H1 (cell line): ENCODE data around the gene ZNF598. TPM values are rescaled to one million over a fixed set of nuclear protein-coding genes. Genes with fewer than 3 reads are reported as not detected.

Experiments
- CTCF ChIA-PET: fragments of 300-600 bp; sonication (Branson Sonifier 250); formaldehyde crosslinking; loops from one replicate; lab custom pipeline; 2021; ENCODE audit not compliant: partially characterized antibody; lab: Charles Lee
- POLR2A ChIA-PET: fragments of 300-600 bp; sonication (Branson Sonifier 250); formaldehyde crosslinking; loops from one replicate; lab custom pipeline; 2021; ENCODE audit warnings: inconsistent platforms; ENCODE audit not compliant: partially characterized antibody; lab: Charles Lee
- DNase-seq, 2 experiments: peaks; one replicate each; pipeline versions ENCODE4 v3.0.0 to v3.0.0-alpha.2; 2010 to 2022; ENCODE audit warnings: low spot score in 2 of 2, low read depth in 1 of 2, mixed read lengths in 1 of 2
- FAIRE-seq: peaks from 2 replicates; lab custom pipeline; 2011; peaks lifted over from hg19 to GRCh38; lab: Jason Lieb, UNC
- H2AFZ ChIP-seq: 2 replicates; pipeline ENCODE4 v1.8.1; 2012; ENCODE audit warnings: low read length, inconsistent platforms
- H2AK5ac ChIP-seq: 2 replicates; pipeline ENCODE4 v1.6.1; 2013; ENCODE audit warnings: low read depth, low read length
- H2BK120ac ChIP-seq: replicated peaks from 2 replicates; pipeline ENCODE3; 2013; ENCODE audit warnings: low read depth, low read length, inconsistent platforms
- H2BK12ac ChIP-seq: 2 replicates; pipeline ENCODE4 v1.6.1; 2013; ENCODE audit warnings: low read depth, low read length
- H2BK15ac ChIP-seq: 2 replicates; pipeline ENCODE4 v1.6.1; 2013; ENCODE audit warnings: low read length
- H2BK20ac ChIP-seq: 2 replicates; pipeline ENCODE4 v1.6.1; 2013; ENCODE audit warnings: low read length
- H2BK5ac ChIP-seq: 2 replicates; pipeline ENCODE4 v1.6.1; 2013; ENCODE audit warnings: low read depth, low read length
- H3K14ac ChIP-seq: 2 replicates; pipeline ENCODE4 v1.6.1; 2013; ENCODE audit warnings: inconsistent platforms; ENCODE audit not compliant: insufficient read length
- H3K18ac ChIP-seq: 2 replicates; pipeline ENCODE4 v1.6.1; 2013; ENCODE audit warnings: low read length; ENCODE audit errors: extremely low read depth
- H3K23ac ChIP-seq: 2 replicates; pipeline ENCODE4 v1.6.1; 2013; ENCODE audit warnings: inconsistent platforms; ENCODE audit not compliant: insufficient read length
- H3K23me2 ChIP-seq: 2 replicates; pipeline ENCODE4 v1.6.1; 2013; ENCODE audit warnings: low read depth, low read length
- H3K27ac ChIP-seq: 2 replicates; pipeline ENCODE4 v1.6.1; 2011; ENCODE audit warnings: low read depth, low read length, inconsistent platforms
- H3K27me3 ChIP-seq, 4 experiments: replicated peaks in 1 of 4; 1 replicate in 1 of 4; 2 replicates in 3 of 4; pipeline versions ENCODE4 v1.6.1 to v1.8.1; 2011 to 2013; ENCODE audit warnings: low read length in 3 of 4, mild to moderate bottlenecking in 3 of 4, inconsistent platforms in 2 of 4, mixed read lengths in 2 of 4, moderate library complexity in 1 of 4; ENCODE audit not compliant: control insufficient read depth in 3 of 4, insufficient read depth in 3 of 4; ENCODE audit errors: extremely low read depth in 1 of 4
- H3K36me3 ChIP-seq, 4 experiments: 2 replicates each; pipeline versions ENCODE4 v1.6.1 to v1.8.1; 2011 to 2013; ENCODE audit warnings: mild to moderate bottlenecking in 4 of 4, low read length in 3 of 4, moderate library complexity in 2 of 4, control low read depth in 1 of 4, inconsistent platforms in 1 of 4; ENCODE audit not compliant: insufficient read depth in 4 of 4, control insufficient read depth in 2 of 4
- H3K4ac ChIP-seq: replicated peaks from 2 replicates; pipeline ENCODE3; 2013; ENCODE audit warnings: low read length, low read depth, mixed read lengths, inconsistent platforms; ENCODE audit not compliant: insufficient read length
- H3K4me1 ChIP-seq, 4 experiments: replicated peaks in 1 of 4; 1 replicate in 1 of 4; 2 replicates in 3 of 4; pipeline versions ENCODE4 v1.6.1 to v1.8.1; 2011 to 2013; ENCODE audit warnings: low read length in 3 of 4, inconsistent platforms in 2 of 4, mixed read lengths in 1 of 4; ENCODE audit not compliant: insufficient read depth in 4 of 4, control insufficient read depth in 3 of 4
- H3K4me2 ChIP-seq, 2 experiments: 2 replicates each; pipeline versions ENCODE4 v1.6.1 to v1.8.1; 2011 to 2013; ENCODE audit warnings: low read depth in 2 of 2, low read length in 2 of 2, control low read depth in 1 of 2, inconsistent platforms in 1 of 2, mild to moderate bottlenecking in 1 of 2; ENCODE audit not compliant: insufficient read depth in 1 of 2
- H3K4me3 ChIP-seq, 4 experiments: fragments of 200-600, 300-600 bp in 1 of 4; sonication (generic), shearing (Covaris generic), sonication (Bioruptor Twin) in 1 of 4; 2 replicates each; pipeline versions ENCODE4 v1.5.1 to v1.8.1; 2011 to 2016; ENCODE audit warnings: low read length in 4 of 4, low read depth in 3 of 4, control low read depth in 2 of 4, inconsistent platforms in 2 of 4, mild to moderate bottlenecking in 2 of 4, mixed read lengths in 1 of 4, moderate library complexity in 1 of 4; ENCODE audit not compliant: insufficient read depth in 2 of 4; ENCODE audit errors: extremely low read depth in 1 of 4
- H3K56ac ChIP-seq: replicated peaks from 2 replicates; pipeline ENCODE3; 2013; ENCODE audit warnings: low read depth, mild to moderate bottlenecking, mixed read lengths, low read length, inconsistent platforms; ENCODE audit not compliant: insufficient read length
- H3K79me1 ChIP-seq: 2 replicates; pipeline ENCODE4 v1.6.1; 2013; ENCODE audit warnings: low read depth, low read length, control low read depth
- H3K79me2 ChIP-seq, 2 experiments: 2 replicates each; pipeline versions ENCODE4 v1.6.1 to v1.8.1; 2012 to 2013; ENCODE audit warnings: low read length in 2 of 2, mild to moderate bottlenecking in 2 of 2, inconsistent platforms in 1 of 2; ENCODE audit not compliant: insufficient read depth in 2 of 2, control insufficient read depth in 1 of 2
- H3K9ac ChIP-seq, 4 experiments: replicated peaks in 1 of 4; 1 replicate in 1 of 4; 2 replicates in 3 of 4; pipeline versions ENCODE4 v1.6.1 to v1.8.1; 2011 to 2013; ENCODE audit warnings: low read depth in 3 of 4, low read length in 3 of 4, control low read depth in 2 of 4, mild to moderate bottlenecking in 2 of 4, moderate library complexity in 2 of 4, inconsistent platforms in 1 of 4; ENCODE audit errors: extremely low read depth in 1 of 4
- H3K9me3 ChIP-seq, 2 experiments: 2 replicates each; pipeline versions ENCODE4 v1.6.1 to v1.8.1; 2012 to 2013; ENCODE audit warnings: mild to moderate bottlenecking in 2 of 2, moderate library complexity in 2 of 2, control low read depth in 1 of 2, inconsistent platforms in 1 of 2, low read depth in 1 of 2, low read length in 1 of 2, mixed read lengths in 1 of 2; ENCODE audit not compliant: insufficient read depth in 2 of 2
- H4K20me1 ChIP-seq, 2 experiments: replicated peaks in 1 of 2; 2 replicates each; pipeline versions ENCODE3 to v1.8.1; 2011 to 2013; ENCODE audit warnings: inconsistent platforms in 2 of 2, low read length in 2 of 2, mild to moderate bottlenecking in 1 of 2; ENCODE audit not compliant: insufficient read depth in 2 of 2, control insufficient read depth in 1 of 2
- H4K5ac ChIP-seq: 2 replicates; pipeline ENCODE4 v1.6.1; 2013; ENCODE audit warnings: low read length, low read depth, mixed read lengths, inconsistent platforms; ENCODE audit not compliant: insufficient read length
- H4K8ac ChIP-seq: 2 replicates; pipeline ENCODE4 v1.8.0; 2013; ENCODE audit warnings: mild to moderate bottlenecking, moderate library complexity, low read length, inconsistent platforms; ENCODE audit not compliant: insufficient read depth; ENCODE audit errors: extremely low read depth
- H4K91ac ChIP-seq: replicated peaks from 2 replicates; pipeline ENCODE3; 2013; ENCODE audit warnings: low read length, mixed read lengths, inconsistent platforms; ENCODE audit not compliant: insufficient read length
- CBX5 ChIP-seq: fragments of 300-800, 300-1000 bp; sonication (generic); IDR thresholded peaks from 2 replicates; pipeline ENCODE4 v1.7.1; 2016; ENCODE audit warnings: antibody characterized with exemption, low read length, low read depth
- CTCF ChIP-seq, 3 experiments: IDR thresholded peaks; 1 replicate in 2 of 3; 2 replicates in 1 of 3; pipeline versions ENCODE4 v1.5.1 to v1.6.1; 2011; ENCODE audit warnings: low read length in 3 of 3, mild to moderate bottlenecking in 3 of 3, inconsistent platforms in 2 of 3, low read depth in 1 of 3, moderate library complexity in 1 of 3; ENCODE audit not compliant: insufficient read depth in 1 of 3; ENCODE audit errors: control extremely low read depth in 1 of 3
- EP300 ChIP-seq, 2 experiments: IDR thresholded peaks; 1 replicate in 1 of 2; 2 replicates in 1 of 2; pipeline ENCODE4 v1.6.1; 2011 to 2012; ENCODE audit warnings: low read depth in 2 of 2, low read length in 2 of 2, mild to moderate bottlenecking in 2 of 2, borderline replicate concordance in 1 of 2, inconsistent platforms in 1 of 2, moderate library complexity in 1 of 2
- KDM4A ChIP-seq: IDR thresholded peaks from one replicate; pipeline ENCODE4 v1.7.1; 2012; ENCODE audit warnings: low read depth, mild to moderate bottlenecking, moderate library complexity, low read length, inconsistent platforms; ENCODE audit not compliant: severe bottlenecking
- POLR2A ChIP-seq, 2 experiments: IDR thresholded peaks; 1 replicate in 1 of 2; 2 replicates in 1 of 2; pipeline ENCODE4 v1.6.1; 2011; ENCODE audit warnings: low read depth in 2 of 2, low read length in 2 of 2, mild to moderate bottlenecking in 2 of 2; ENCODE audit errors: control extremely low read depth in 1 of 2
- RFX5 ChIP-seq: IDR thresholded peaks from 2 replicates; pipeline ENCODE4 v1.6.1; 2011; ENCODE audit warnings: low read depth, low read length, improper control_type of control experiment, borderline replicate concordance
- RXRA ChIP-seq: IDR thresholded peaks from 2 replicates; pipeline ENCODE4 v1.6.1; 2011; ENCODE audit warnings: low read depth, mild to moderate bottlenecking, low read length, moderate library complexity; ENCODE audit not compliant: insufficient read depth
- TCF12 ChIP-seq: IDR thresholded peaks from 2 replicates; pipeline ENCODE4 v1.6.1; 2011; ENCODE audit warnings: low read depth, mild to moderate bottlenecking, low read length
- WGBS, 2 experiments: shearing (Covaris generic) in 1 of 2; methylation state at CpG; one replicate each; pipeline versions ENCODE4 v1.1.6 to v1.1.7; 2013 to 2015; ENCODE audit warnings: low lambda C conversion rate in 2 of 2, mixed read lengths in 2 of 2, inconsistent platforms in 1 of 2, low coverage in 1 of 2, missing lambda C conversion rate in 1 of 2; ENCODE audit not compliant: insufficient replicate concordance in 2 of 2, insufficient coverage in 1 of 2, insufficient read length in 1 of 2; ENCODE audit errors: extremely low coverage in 1 of 2, missing lambda C conversion rate in 1 of 2; 5-methylcytosine and 5-hydroxymethylcytosine counted together
- polyA plus RNA-seq, 7 experiments: library from polyadenylated mRNA; depleted of rRNA in 3 of 7; stranded (reverse) in 5 of 7; unstranded in 2 of 7; fragments of >200 nt in 5 of 7; fragments of 200-250 nt in 2 of 7; gene quantifications; 1 replicate in 5 of 7; 2 replicates in 1 of 7; 4 replicates in 1 of 7; pipeline versions ENCODE4 v1.2.1 to v1.2.3, GENCODE V29; 2011 to 2013; ENCODE audit warnings: missing spikeins in 2 of 7, mixed read lengths in 2 of 7
- total RNA-seq: library from RNA; stranded (reverse); fragmentation: NEBNext Ultra II Directional; extraction: Animal tissue kit (Norgen Biotek cat#: 25700); gene quantifications from 2 replicates; pipeline ENCODE4 v1.2.1, GENCODE V29; 2021

ZNF598 gene
- total and polyA plus RNA-seq, 2 of the 8 experiments (the other 6 are each of a cell fraction or from before 2014, with no cell fraction given) = 29.3 to 47.6 TPM

GRCh38 chr16:1949507-1949906 lies 60.1 kb downstream of the ZNF598 start:
- H3K4me3 ChIP-seq = no peak overlapping the region
- no peak overlapping the region for H2AK5ac ChIP-seq
- no peaks in the 10 kb centered on the region for H3K79me2 ChIP-seq
- H3K27me3 ChIP-seq = no peaks in the 10 kb centered on the region
- H3K4me1 ChIP-seq = peaks cover 0 to 3% (median 0%) of the 10 kb centered on the region in 4 experiments; a peak in 3 of 7 replicates
- H3K27ac ChIP-seq = no peak overlapping the region
- no peak overlapping the region for H2BK5ac ChIP-seq
- no peak overlapping the region for H4K8ac ChIP-seq
- no peak overlapping the region for H3K23ac ChIP-seq
- no peak overlapping the region for H3K14ac ChIP-seq
- H3K56ac ChIP-seq = no peak overlapping the region
- H3K4ac ChIP-seq = no peak overlapping the region
- no peaks in the 10 kb centered on the region for H3K36me3 ChIP-seq
- H3K9me3 ChIP-seq = no peaks in the 10 kb centered on the region
- WGBS, 2 experiments = 96% methylated on average over 5 of the region's 11 CpGs; no CpG with 5 or more reads in 1 of the 2 experiments
- no peak overlapping the region for H3K4me2 ChIP-seq
- no peak overlapping the region for H2BK120ac ChIP-seq
- H3K9ac ChIP-seq = no peak overlapping the region
- no peak for FAIRE-seq
- no peak overlapping the region for H3K18ac ChIP-seq
- ChIA-PET POLR2A (interaction anchor here (7.2 to 11.7 kb wide), 2 partner anchors 10 to 15 kb away, joined by 165 to 336 read pairs; partner anchors contain the start of genes NDUFB10, RNF151, RPL3L and RPS2), CTCF (interaction anchor here (0.6 to 1.3 kb wide), 2 partner anchors 54 to 98 kb away, joined by 3 to 6 read pairs; partner anchors contain the start of genes NTHL1 and TSC2)
- H2BK20ac ChIP-seq = no peak overlapping the region
- no peaks in the 10 kb centered on the region for H3K79me1 ChIP-seq
- H2BK12ac ChIP-seq = no peak overlapping the region
- no peak overlapping the region for H2AFZ ChIP-seq
- DNase-seq = no peak
- no peak overlapping the region for H4K5ac ChIP-seq
- no peak overlapping the region for H4K91ac ChIP-seq
- no peaks in the 10 kb centered on the region for H3K23me2 ChIP-seq
- peaks cover 0 to 4% of the 10 kb centered on the region in 2 experiments for H4K20me1 ChIP-seq
- H2BK15ac ChIP-seq = no peak overlapping the region
- TF ChIP-seq RFX5 (no peak), TCF12 (no peak), KDM4A (no peak), EP300 (IDR thresholded peaks at IDR 0.05; ENCODE audit: borderline replicate concordance in 1 of 2, low read depth in 2 of 2, low read length in 2 of 2) (no peak), POLR2A (IDR thresholded peaks at IDR 0.05; ENCODE audit: control extremely low read depth in 1 of 2, low read depth in 2 of 2, low read length in 2 of 2) (no peak), RXRA (no peak), CBX5 (no peak), CTCF (IDR thresholded peaks at IDR 0.05; ENCODE audit: control extremely low read depth in 1 of 3, insufficient read depth in 1 of 3, low read depth in 1 of 3, low read length in 3 of 3) (no peak)
